Lower lobe of right lung (tissue), 2 donors: ENCODE data around the gene AICDA. TPM values are rescaled to one million over a fixed set of nuclear protein-coding genes. Genes with fewer than 3 reads are reported as not detected.
"Not testable (repeated sequence)": the region's sequence is repeated elsewhere in the genome, so short reads cannot be mapped to it uniquely, and the experiment has no call there.

Source experiments
- ATAC-seq, 2 donors: fragments of 200-7000 bp; cut with Tn5 transposase; one replicate each; pipeline ENCODE4 v1.9.1; 2020 to 2022; ENCODE audit warnings: mild to moderate bottlenecking in 2 of 2, moderate library complexity in 2 of 2
- DNase-seq: peaks from one replicate; pipeline ENCODE4 v3.0.0-alpha.2; 2020
- H3K27ac ChIP-seq: fragments of 200-600 bp; one replicate; pipeline ENCODE4 v1.8.0; 2022
- H3K27me3 ChIP-seq: fragments of 200-600 bp; one replicate; pipeline ENCODE4 v1.8.0; 2022; ENCODE audit warnings: low read depth
- H3K36me3 ChIP-seq: fragments of 200-600 bp; one replicate; pipeline ENCODE4 v1.8.0; 2022; ENCODE audit warnings: mild to moderate bottlenecking
- H3K4me1 ChIP-seq: fragments of 200-600 bp; one replicate; pipeline ENCODE4 v1.8.0; 2022
- H3K4me3 ChIP-seq: fragments of 200-600 bp; one replicate; pipeline ENCODE4 v1.8.0; 2022; ENCODE audit warnings: mild to moderate bottlenecking
- H3K9me3 ChIP-seq: fragments of 200-600 bp; one replicate; pipeline ENCODE4 v1.8.0; 2022
- CTCF ChIP-seq: fragments of 200-600 bp; IDR thresholded peaks from one replicate; pipeline ENCODE4 v1.8.0; 2022; ENCODE audit warnings: antibody characterized with exemption, mild to moderate bottlenecking
- intact Hi-C: fragments of 100-400 bp; cut with DNase I; formaldehyde crosslinking; loops from one replicate; pipeline ENCODE4 v1.11.0; 2022
- total RNA-seq: library from RNA; stranded (reverse); fragmentation: NEBNext Ultra II Directional; extraction: Animal tissue kit (Norgen Biotek cat#: 25700); gene quantifications from one replicate; pipeline ENCODE4 v1.2.1, GENCODE V29; 2021
- donor health status: DM: no; HTN: yes; CAD: no; lungs with severe emphysema.

AICDA gene
- total RNA-seq, 1 donor from 2014 or later: 0.77 TPM

GRCh38 chr12:8630131-8630530, 17.5 kb upstream of the AICDA start:
- DNase-seq: no peak
- no peak overlapping the region for H3K4me3 ChIP-seq
- H3K4me1 ChIP-seq: no peaks in the 10 kb centered on the region
- no peak for TF ChIP-seq CTCF
- H3K36me3 ChIP-seq: no peaks in the 10 kb centered on the region
- no peaks in the 10 kb centered on the region for H3K9me3 ChIP-seq
- no peak overlapping the region for H3K27ac ChIP-seq
- H3K27me3 ChIP-seq: no peaks in the 10 kb centered on the region
- intact Hi-C loops: no loop called here
- ATAC-seq: no peak

GRCh38 chr12:8629486-8630033, 16.9 kb upstream of the AICDA start:
- H3K36me3 ChIP-seq: no peaks in the 10 kb centered on the region
- no peaks in the 10 kb centered on the region for H3K27me3 ChIP-seq
- H3K4me3 ChIP-seq: no peak overlapping the region
- TF ChIP-seq CTCF: no peak
- H3K27ac ChIP-seq: no peak overlapping the region
- no peak for ATAC-seq
- no peaks in the 10 kb centered on the region for H3K4me1 ChIP-seq
- intact Hi-C loops: no loop called here
- DNase-seq: no peak
- no peaks in the 10 kb centered on the region for H3K9me3 ChIP-seq

- H3K4me1 ChIP-seq: no peaks in the 10 kb centered on the region
- H3K27me3 ChIP-seq: no peaks in the 10 kb centered on the region
- H3K4me3 ChIP-seq: no peak overlapping the region
- H3K36me3 ChIP-seq: no peaks in the 10 kb centered on the region
- ATAC-seq (no peak), DNase-seq (no peak)
- no peak overlapping the region for H3K27ac ChIP-seq
- TF ChIP-seq CTCF: no peak
- H3K9me3 ChIP-seq: no peaks in the 10 kb centered on the region
- intact Hi-C loops: no loop called here
Measured at GRCh38 chr12:8628731-8629130, 16.1 kb upstream of the AICDA start.

GRCh38 chr12:8624750-8625149, 12.1 kb upstream of the AICDA start:
- H3K4me1 ChIP-seq, H3K27ac ChIP-seq, DNase-seq, H3K4me3 ChIP-seq, H3K27me3 ChIP-seq, H3K9me3 ChIP-seq, H3K36me3 ChIP-seq, intact Hi-C loops, ATAC-seq: not testable (repeated sequence)

GRCh38 chr12:8622646-8623045, 10.0 kb upstream of the AICDA start:
- Histone ChIP-seq H3K9me3 (no peaks in the 10 kb centered on the region), H3K27ac (no peak overlapping the region), H3K36me3 (no peaks in the 10 kb centered on the region), H3K4me3 (no peak overlapping the region), H3K4me1 (no peaks in the 10 kb centered on the region), H3K27me3 (no peaks in the 10 kb centered on the region)
- TF ChIP-seq CTCF: no peak
- intact Hi-C loops: no loop called here
- no peak for DNase-seq
- ATAC-seq: no peak

GRCh38 chr12:8615206-8615605, 2.5 kb upstream of the AICDA start:
- ATAC-seq (no peak), DNase-seq (no peak)
- no peaks in the 10 kb centered on the region for H3K4me1 ChIP-seq
- TF ChIP-seq CTCF: no peak
- no peak overlapping the region for H3K27ac ChIP-seq
- no peaks in the 10 kb centered on the region for H3K9me3 ChIP-seq
- intact Hi-C loops: no loop called here
- no peaks in the 10 kb centered on the region for H3K27me3 ChIP-seq
- H3K36me3 ChIP-seq: no peaks in the 10 kb centered on the region
- H3K4me3 ChIP-seq: no peak overlapping the region

- H3K4me3 ChIP-seq, intact Hi-C loops, ATAC-seq, DNase-seq, H3K36me3 ChIP-seq, H3K27me3 ChIP-seq, H3K9me3 ChIP-seq, H3K27ac ChIP-seq, H3K4me1 ChIP-seq: not testable (repeated sequence)
Measured at GRCh38 chr12:8613881-8614280, 1.2 kb upstream of the AICDA start.
